HPDE6-E6E7 (cell line): Measurements from ENCODE around the gene CTNNA2.

Experiments
- DNase-seq: peaks from one replicate; pipeline ENCODE4 v3.0.0; 2011; ENCODE audit warnings: missing footprints; ENCODE audit errors: extremely low spot score

Gene CTNNA2

GRCh38 chr2:79855264-79856006 is 342.6 kb downstream of the CTNNA2 start:
- no peak for DNase-seq

- DNase-seq: no peak
These were observed 345.0 kb downstream of the CTNNA2 start for GRCh38 chr2:79857888-79858287.

- peak; percentile 14 for DNase-seq
These were observed 347.6 kb downstream of the CTNNA2 start for GRCh38 chr2:79860228-79861058.

GRCh38 chr2:79861059-79861374 is 348.2 kb downstream of the CTNNA2 start:
- DNase-seq: no peak

GRCh38 chr2:79862756-79863155 is 349.9 kb downstream of the CTNNA2 start:
- DNase-seq: no peak

- no peak for DNase-seq
These were observed 359.8 kb downstream of the CTNNA2 start for GRCh38 chr2:79872656-79873055.

- no peak for DNase-seq
These were observed 361.2 kb downstream of the CTNNA2 start for GRCh38 chr2:79874015-79874414.

- peak; percentile 4 for DNase-seq
These were observed 363.6 kb downstream of the CTNNA2 start for GRCh38 chr2:79876430-79876829.

GRCh38 chr2:79882548-79882947 is 369.7 kb downstream of the CTNNA2 start:
- no peak for DNase-seq

- peak; percentile 20 for DNase-seq
These were observed 375.0 kb downstream of the CTNNA2 start for GRCh38 chr2:79887747-79888374.

GRCh38 chr2:79892123-79892522 is 379.3 kb downstream of the CTNNA2 start:
- no peak for DNase-seq

GRCh38 chr2:79899196-79899595 is 386.3 kb downstream of the CTNNA2 start:
- no peak for DNase-seq

GRCh38 chr2:79901161-79901560 is 388.3 kb downstream of the CTNNA2 start:
- no peak for DNase-seq

- DNase-seq: no peak
These were observed 390.6 kb downstream of the CTNNA2 start for GRCh38 chr2:79903222-79904000.

- DNase-seq: no peak
These were observed 393.5 kb downstream of the CTNNA2 start for GRCh38 chr2:79906139-79906890.

GRCh38 chr2:79909521-79909920 is 396.7 kb downstream of the CTNNA2 start:
- DNase-seq: no peak

GRCh38 chr2:79910643-79911042 is 397.8 kb downstream of the CTNNA2 start:
- no peak for DNase-seq

GRCh38 chr2:79915455-79915854 is 402.6 kb downstream of the CTNNA2 start:
- DNase-seq: no peak

GRCh38 chr2:79916285-79916684 is 403.4 kb downstream of the CTNNA2 start:
- no peak for DNase-seq

GRCh38 chr2:79920512-79921076 is 407.7 kb downstream of the CTNNA2 start:
- DNase-seq: no peak

- no peak for DNase-seq
These were observed 416.8 kb downstream of the CTNNA2 start for GRCh38 chr2:79929624-79930023.
